Measurements from ENCODE around the gene S100A4.
A peak's percentile ranks its signal among the peaks of the same experiment; 100 is the strongest.

Gene S100A4

GRCh38 chr1:153539395-153540093 is 6.1 kb downstream of the S100A4 start:
- Histone ChIP-seq H3K9me3 (ENCODE audit: control insufficient read depth in 2 of 2, low read length in 2 of 2) (no peaks in the 10 kb centered on the region), H3K9ac (ENCODE audit: low read length in 2 of 2) (no peak overlapping the region), H3K36me3 (ENCODE audit: control insufficient read depth in 2 of 2, insufficient read depth in 2 of 2, low read length in 2 of 2) (peaks cover 0 to under 1% of the 10 kb centered on the region in 2 donors), H3K27me3 (ENCODE audit: control insufficient read depth in 1 of 2, insufficient read depth in 2 of 2, low read length in 2 of 2) (no peaks in the 10 kb centered on the region), H3K4me3 (ENCODE audit: low read length in 2 of 2) (no peak overlapping the region), H3K27ac (ENCODE audit: low read length) (no peak overlapping the region), H3K4me1 (ENCODE audit: control insufficient read depth, insufficient read depth, low read length) (peaks cover 37% of the 10 kb centered on the region)

- no peaks in the 10 kb centered on the region for H3K27me3 ChIP-seq (ENCODE audit: control insufficient read depth in 1 of 2, insufficient read depth in 2 of 2, low read length in 2 of 2)
- H3K9me3 ChIP-seq (ENCODE audit: control insufficient read depth in 2 of 2, low read length in 2 of 2) = no peaks in the 10 kb centered on the region
- peaks cover 0 to 4% of the 10 kb centered on the region in 2 donors for H3K36me3 ChIP-seq (ENCODE audit: control insufficient read depth in 2 of 2, insufficient read depth in 2 of 2, low read length in 2 of 2)
- peaks cover 44% of the 10 kb centered on the region for H3K4me1 ChIP-seq (ENCODE audit: control insufficient read depth, insufficient read depth, low read length)
- no peak overlapping the region for H3K9ac ChIP-seq (ENCODE audit: low read length in 2 of 2)
- H3K27ac ChIP-seq (ENCODE audit: low read length) = no peak overlapping the region
- no peak overlapping the region for H3K4me3 ChIP-seq (ENCODE audit: low read length in 2 of 2)
Measured at GRCh38 chr1:153538315-153538821, 7.2 kb downstream of the S100A4 start.

GRCh38 chr1:153537376-153537730 is 8.3 kb downstream of the S100A4 start:
- Histone ChIP-seq H3K36me3 (ENCODE audit: control insufficient read depth in 2 of 2, insufficient read depth in 2 of 2, low read length in 2 of 2) (peaks cover 0 to 4% of the 10 kb centered on the region in 2 donors), H3K4me3 (ENCODE audit: low read length in 2 of 2) (no peak overlapping the region), H3K9me3 (ENCODE audit: control insufficient read depth in 2 of 2, low read length in 2 of 2) (no peaks in the 10 kb centered on the region), H3K27me3 (ENCODE audit: control insufficient read depth in 1 of 2, insufficient read depth in 2 of 2, low read length in 2 of 2) (no peaks in the 10 kb centered on the region), H3K4me1 (ENCODE audit: control insufficient read depth, insufficient read depth, low read length) (peaks cover 48% of the 10 kb centered on the region), H3K9ac (ENCODE audit: low read length in 2 of 2) (no peak overlapping the region), H3K27ac (ENCODE audit: low read length) (peak overlapping the region; percentile 98)

GRCh38 chr1:153536671-153537375 is 8.8 kb downstream of the S100A4 start:
- Histone ChIP-seq H3K9ac (ENCODE audit: low read length in 2 of 2) (peak overlapping the region; percentile 97 to 98), H3K4me3 (ENCODE audit: low read length in 2 of 2) (peak overlapping the region; percentile 97 to 99), H3K9me3 (ENCODE audit: control insufficient read depth in 2 of 2, low read length in 2 of 2) (no peaks in the 10 kb centered on the region), H3K36me3 (ENCODE audit: control insufficient read depth in 2 of 2, insufficient read depth in 2 of 2, low read length in 2 of 2) (peaks cover 0 to 4% of the 10 kb centered on the region in 2 donors), H3K4me1 (ENCODE audit: control insufficient read depth, insufficient read depth, low read length) (peaks cover 47% of the 10 kb centered on the region), H3K27ac (ENCODE audit: low read length) (peak overlapping the region; percentile 98), H3K27me3 (ENCODE audit: control insufficient read depth in 1 of 2, insufficient read depth in 2 of 2, low read length in 2 of 2) (no peaks in the 10 kb centered on the region)

GRCh38 chr1:153536012-153536670 is 9.5 kb downstream of the S100A4 start:
- H3K4me3 ChIP-seq (ENCODE audit: low read length in 2 of 2) = peak overlapping the region; percentile 99
- peaks cover 47% of the 10 kb centered on the region for H3K4me1 ChIP-seq (ENCODE audit: control insufficient read depth, insufficient read depth, low read length)
- peak overlapping the region; percentile 98 to 99 for H3K9ac ChIP-seq (ENCODE audit: low read length in 2 of 2)

GRCh38 chr1:153535242-153536011 is 10.2 kb downstream of the S100A4 start, which contains the start of gene S100A6:
S100A6 (minus strand) TSS chr1:153535991; CDS start chr1:153535339, 652 bp downstream.
- peak within 1 kb of the TSS; percentile 98 for H3K27ac ChIP-seq (ENCODE audit: low read length)
- H3K4me1 ChIP-seq (ENCODE audit: control insufficient read depth, insufficient read depth, low read length) = peaks cover 44% of the 10 kb centered on the region
- peak within 1 kb of the TSS; percentile 99 for H3K4me3 ChIP-seq (ENCODE audit: low read length in 2 of 2)
- no peaks in the 10 kb centered on the region for H3K9me3 ChIP-seq (ENCODE audit: control insufficient read depth in 2 of 2, low read length in 2 of 2)
- H3K27me3 ChIP-seq (ENCODE audit: control insufficient read depth in 1 of 2, insufficient read depth in 2 of 2, low read length in 2 of 2) = no peaks in the 10 kb centered on the region
- peak within 1 kb of the TSS; percentile 98 to 99 for H3K9ac ChIP-seq (ENCODE audit: low read length in 2 of 2)
- peaks cover 0 to 4% of the 10 kb centered on the region in 2 donors for H3K36me3 ChIP-seq (ENCODE audit: control insufficient read depth in 2 of 2, insufficient read depth in 2 of 2, low read length in 2 of 2)

More at GRCh38 chr1:153536012-153536670, 9.5 kb downstream of the S100A4 start:
- H3K9me3 ChIP-seq (ENCODE audit: control insufficient read depth in 2 of 2, low read length in 2 of 2) = no peaks in the 10 kb centered on the region
- no peaks in the 10 kb centered on the region for H3K27me3 ChIP-seq (ENCODE audit: control insufficient read depth in 1 of 2, insufficient read depth in 2 of 2, low read length in 2 of 2)
- peaks cover 0 to 4% of the 10 kb centered on the region in 2 donors for H3K36me3 ChIP-seq (ENCODE audit: control insufficient read depth in 2 of 2, insufficient read depth in 2 of 2, low read length in 2 of 2)
- peak overlapping the region; percentile 98 for H3K27ac ChIP-seq (ENCODE audit: low read length)

GRCh38 chr1:153534925-153535241 is 10.7 kb downstream of the S100A4 start:
- H3K4me1 ChIP-seq (ENCODE audit: control insufficient read depth, insufficient read depth, low read length) = peaks cover 44% of the 10 kb centered on the region

GRCh38 chr1:153534226-153534924 is 11.2 kb downstream of the S100A4 start:
- Histone ChIP-seq H3K4me1 (ENCODE audit: control insufficient read depth, insufficient read depth, low read length) (peaks cover 44% of the 10 kb centered on the region), H3K27ac (ENCODE audit: low read length) (peak overlapping the region; percentile 98), H3K36me3 (ENCODE audit: control insufficient read depth in 2 of 2, insufficient read depth in 2 of 2, low read length in 2 of 2) (peaks cover 0 to 4% of the 10 kb centered on the region in 2 donors), H3K9ac (ENCODE audit: low read length in 2 of 2) (peak overlapping the region; percentile 98 to 99), H3K9me3 (ENCODE audit: control insufficient read depth in 2 of 2, low read length in 2 of 2) (no peaks in the 10 kb centered on the region), H3K4me3 (ENCODE audit: low read length in 2 of 2) (peak overlapping the region; percentile 99), H3K27me3 (ENCODE audit: control insufficient read depth in 1 of 2, insufficient read depth in 2 of 2, low read length in 2 of 2) (no peaks in the 10 kb centered on the region)

More at GRCh38 chr1:153534925-153535241, 10.7 kb downstream of the S100A4 start:
- Histone ChIP-seq H3K9me3 (ENCODE audit: control insufficient read depth in 2 of 2, low read length in 2 of 2) (no peaks in the 10 kb centered on the region), H3K36me3 (ENCODE audit: control insufficient read depth in 2 of 2, insufficient read depth in 2 of 2, low read length in 2 of 2) (peaks cover 0 to 4% of the 10 kb centered on the region in 2 donors), H3K4me3 (ENCODE audit: low read length in 2 of 2) (peak overlapping the region; percentile 99), H3K27ac (ENCODE audit: low read length) (peak overlapping the region; percentile 98), H3K9ac (ENCODE audit: low read length in 2 of 2) (peak overlapping the region; percentile 98 to 99), H3K27me3 (ENCODE audit: control insufficient read depth in 1 of 2, insufficient read depth in 2 of 2, low read length in 2 of 2) (no peaks in the 10 kb centered on the region)

- no peaks in the 10 kb centered on the region for H3K27me3 ChIP-seq (ENCODE audit: control insufficient read depth in 1 of 2, insufficient read depth in 2 of 2, low read length in 2 of 2)
- peaks cover 44% of the 10 kb centered on the region for H3K4me1 ChIP-seq (ENCODE audit: control insufficient read depth, insufficient read depth, low read length)
- peak overlapping the region; percentile 99 for H3K4me3 ChIP-seq (ENCODE audit: low read length in 2 of 2)
- H3K9me3 ChIP-seq (ENCODE audit: control insufficient read depth in 2 of 2, low read length in 2 of 2) = no peaks in the 10 kb centered on the region
- peak overlapping the region; percentile 62 to 64 for H3K9ac ChIP-seq (ENCODE audit: low read length in 2 of 2)
- H3K36me3 ChIP-seq (ENCODE audit: control insufficient read depth in 2 of 2, insufficient read depth in 2 of 2, low read length in 2 of 2) = peaks cover 0 to 4% of the 10 kb centered on the region in 2 donors
- H3K27ac ChIP-seq (ENCODE audit: low read length) = peak overlapping the region; percentile 98
Measured at GRCh38 chr1:153533689-153534201, 11.9 kb downstream of the S100A4 start.
